Measurements from ENCODE around the gene CST9. TPM values are rescaled to one million over a fixed set of nuclear protein-coding genes. Genes with fewer than 3 reads are reported as not detected.

The CST9 gene
- total RNA-seq, 1 experiment from 2014 or later: not detected

GRCh38 chr20:23601715-23602114, 4.0 kb downstream of the CST9 start:
- no peaks in the 10 kb centered on the region for H4K20me1 ChIP-seq (ENCODE audit: low read length)
- H3K9me2 ChIP-seq (replicated peaks; ENCODE audit: low read length): no peaks in the 10 kb centered on the region
- no peaks in the 10 kb centered on the region for H3K36me3 ChIP-seq (ENCODE audit: low read depth, low read length)
- H2AFZ ChIP-seq (ENCODE audit: low read length): no peak overlapping the region
- no peak overlapping the region for H3K4me3 ChIP-seq (ENCODE audit: low read length)
- H3K9me3 ChIP-seq (ENCODE audit: low read length): no peaks in the 10 kb centered on the region
- ChIA-PET POLR2A (ENCODE audit: unreplicated experiment) (no interaction called here), CTCF (no interaction called here)
- intact Hi-C loops (cut with micrococcal nuclease): no loop called here
- no peak overlapping the region for H3K27ac ChIP-seq (ENCODE audit: low read length)
- no peaks in the 10 kb centered on the region for H3F3A ChIP-seq (ENCODE audit: low read length, unreplicated experiment)
- no TSS peak for BruUV-seq (replicated peaks)
- no peak overlapping the region for H3K4me2 ChIP-seq (ENCODE audit: low read length)
- H3K9ac ChIP-seq (ENCODE audit: low read length): no peak overlapping the region
- DNase-seq: no peak
- H3K27me3 ChIP-seq (ENCODE audit: low read length): peaks cover 28% of the 10 kb centered on the region
- no peak for TF ChIP-seq EZH2phosphoT487 (IDR thresholded peaks at IDR 0.05; ENCODE audit: borderline replicate concordance, low read length)
- TF ChIP-seq EZH2 (IDR thresholded peaks at IDR 0.05; ENCODE audit: low read length, unreplicated experiment): no peak
- no peak for TF ChIP-seq CTCF (conservative IDR thresholded peaks at IDR 0.05; ENCODE audit: low read depth, low read length)
- no peaks in the 10 kb centered on the region for H3K79me2 ChIP-seq (ENCODE audit: low read length)
- peaks cover 9% of the 10 kb centered on the region; the same call in 1 of the 2 replicates for H3K4me1 ChIP-seq (ENCODE audit: insufficient read depth, low read length)
- no peak for ATAC-seq

GRCh38 chr20:23598481-23598880, 7.2 kb downstream of the CST9 start:
- BruUV-seq (replicated peaks): no TSS peak
- ChIA-PET POLR2A (ENCODE audit: unreplicated experiment) (no interaction called here), CTCF (no interaction called here)
- Histone ChIP-seq H3K9me3 (ENCODE audit: low read length) (no peaks in the 10 kb centered on the region), H3K4me1 (ENCODE audit: insufficient read depth, low read length) (peaks cover 9% of the 10 kb centered on the region; the same call in 1 of the 2 replicates), H3K9me2 (replicated peaks; ENCODE audit: low read length) (no peaks in the 10 kb centered on the region), H4K20me1 (ENCODE audit: low read length) (no peaks in the 10 kb centered on the region), H3F3A (ENCODE audit: low read length, unreplicated experiment) (no peaks in the 10 kb centered on the region), H3K4me3 (ENCODE audit: low read length) (no peak overlapping the region), H3K4me2 (ENCODE audit: low read length) (no peak overlapping the region), H3K27me3 (ENCODE audit: low read length) (peaks cover 26% of the 10 kb centered on the region), H2AFZ (ENCODE audit: low read length) (no peak overlapping the region), H3K79me2 (ENCODE audit: low read length) (no peaks in the 10 kb centered on the region), H3K27ac (ENCODE audit: low read length) (no peak overlapping the region), H3K36me3 (ENCODE audit: low read depth, low read length) (no peaks in the 10 kb centered on the region), H3K9ac (ENCODE audit: low read length) (no peak overlapping the region)
- TF ChIP-seq EZH2 (IDR thresholded peaks at IDR 0.05; ENCODE audit: low read length, unreplicated experiment) (no peak), EZH2phosphoT487 (IDR thresholded peaks at IDR 0.05; ENCODE audit: borderline replicate concordance, low read length) (no peak), CTCF (conservative IDR thresholded peaks at IDR 0.05; ENCODE audit: low read depth, low read length) (no peak)
- ATAC-seq: no peak
- intact Hi-C loops (cut with micrococcal nuclease): no loop called here
- no peak for DNase-seq

GRCh38 chr20:23596579-23597250, 9.0 kb downstream of the CST9 start:
- no TSS peak for BruUV-seq (replicated peaks)
- peak; percentile 44 for DNase-seq

More at GRCh38 chr20:23596579-23597250, 9.0 kb downstream of the CST9 start:
- Histone ChIP-seq H3K27ac (ENCODE audit: low read length) (no peak overlapping the region), H3K9ac (ENCODE audit: low read length) (no peak overlapping the region), H3K79me2 (ENCODE audit: low read length) (no peaks in the 10 kb centered on the region), H3K4me2 (ENCODE audit: low read length) (no peak overlapping the region), H3K36me3 (ENCODE audit: low read depth, low read length) (no peaks in the 10 kb centered on the region), H4K20me1 (ENCODE audit: low read length) (no peaks in the 10 kb centered on the region), H3F3A (ENCODE audit: low read length, unreplicated experiment) (no peaks in the 10 kb centered on the region), H3K9me3 (ENCODE audit: low read length) (no peaks in the 10 kb centered on the region), H2AFZ (ENCODE audit: low read length) (no peak overlapping the region), H3K27me3 (ENCODE audit: low read length) (peaks cover 17% of the 10 kb centered on the region), H3K4me1 (ENCODE audit: insufficient read depth, low read length) (peaks cover 9% of the 10 kb centered on the region; the same call in 1 of the 2 replicates), H3K9me2 (replicated peaks; ENCODE audit: low read length) (no peaks in the 10 kb centered on the region), H3K4me3 (ENCODE audit: low read length) (no peak overlapping the region)
- no peak for ATAC-seq
- no peak for TF ChIP-seq EZH2phosphoT487 (IDR thresholded peaks at IDR 0.05; ENCODE audit: borderline replicate concordance, low read length)
- TF ChIP-seq EZH2 (IDR thresholded peaks at IDR 0.05; ENCODE audit: low read length, unreplicated experiment): no peak
- POLR2A ChIA-PET (ENCODE audit: unreplicated experiment): no interaction called here
- CTCF ChIA-PET: no interaction called here
- intact Hi-C loops (cut with micrococcal nuclease): no loop called here

Data from PC-3 (cell line).